B cell (primary cell): ENCODE measurements around the gene PLSCR5.

Experiments
- CTCF ChIP-seq: fragments of 200-600 bp; IDR thresholded peaks from one replicate; pipeline ENCODE4 v1.8.0; 2022; ENCODE audit warnings: antibody characterized with exemption, mild to moderate bottlenecking
- EZH2 ChIP-seq: IDR thresholded peaks from 2 replicates; pipeline ENCODE4 v1.6.1; 2012; ENCODE audit warnings: borderline replicate concordance, low read depth, mild to moderate bottlenecking, moderate library complexity, low read length; ENCODE audit not compliant: insufficient read depth, poor library complexity, severe bottlenecking

DNA sequence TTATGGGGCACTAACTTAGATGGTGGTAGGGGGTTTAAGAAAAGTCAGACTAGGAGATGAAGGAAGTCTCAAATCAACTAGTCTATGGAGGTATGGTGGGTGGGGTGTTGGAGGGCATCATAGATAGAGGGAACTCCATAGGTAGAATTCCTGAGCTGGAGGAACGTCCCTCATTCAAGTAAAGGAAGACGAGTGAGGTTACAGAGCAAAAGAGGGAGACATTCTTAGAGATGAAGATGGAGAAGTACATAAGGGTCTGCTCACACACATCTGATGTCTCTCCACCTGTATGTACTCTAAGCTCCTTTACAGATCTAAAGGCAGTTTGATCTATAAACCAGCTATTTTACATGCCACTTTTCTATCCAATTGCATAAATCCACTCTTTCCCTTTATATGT, 62.2 kb downstream of the PLSCR5 start:
- TF ChIP-seq CTCF (no peak), EZH2 (no peak)
